ENCODE data around the gene RANBP9. TPM values are rescaled to one million over a fixed set of nuclear protein-coding genes. Genes with fewer than 3 reads are reported as not detected.

Gene RANBP9
- total RNA-seq, 1 experiment from 2014 or later = 44.5 TPM

GRCh38 chr6:13577926-13578325 lies 133.7 kb downstream of the RANBP9 start:
- no TSS peak for BruUV-seq (replicated peaks)

GRCh38 chr6:13576017-13576416 lies 135.6 kb downstream of the RANBP9 start:
- ATAC-seq (no peak), DNase-seq (ENCODE audit: low read depth, low spot score) (no peak)
- TF ChIP-seq REST (IDR thresholded peaks at IDR 0.05; ENCODE audit: insufficient read depth in 1 of 2, low read depth in 2 of 2, low read length in 1 of 2) (no peak), CTCF (IDR thresholded peaks at IDR 0.05) (no peak), TCF7L2 (IDR thresholded peaks at IDR 0.05; ENCODE audit: low read depth, low read length) (no peak), POLR2AphosphoS5 (IDR thresholded peaks at IDR 0.05; ENCODE audit: low read depth, low read length) (no peak), SIN3A (IDR thresholded peaks at IDR 0.05; ENCODE audit: borderline replicate concordance, insufficient read depth, low read depth, low read length) (no peak)
- Histone ChIP-seq H3K4me3 (ENCODE audit: low read depth in 2 of 2, low read length in 2 of 2) (no peak overlapping the region), H3K9me3 (ENCODE audit: control insufficient read depth, insufficient read depth, low read depth, low read length) (no peaks in the 10 kb centered on the region), H3K36me3 (ENCODE audit: control insufficient read depth, insufficient read depth, low read length) (no peaks in the 10 kb centered on the region), H3K4me1 (ENCODE audit: control insufficient read depth, insufficient read depth, low read length) (peaks cover 11% of the 10 kb centered on the region; the same call in 1 of the 2 replicates), H3K27me3 (ENCODE audit: control insufficient read depth, insufficient read depth, low read length) (no peaks in the 10 kb centered on the region), H3K27ac (ENCODE audit: low read length) (no peak overlapping the region)
- BruUV-seq (replicated peaks) = TSS peak; percentile 71
- POLR2A ChIA-PET = no interaction called here
- intact Hi-C loops (cut with micrococcal nuclease; ENCODE audit: unreplicated experiment) = loop anchor here (10.0 kb wide), 1 partner anchor 241 kb away; no protein-coding TSS in a partner anchor
- in situ Hi-C loops (cut with HindIII; ENCODE audit: low pct_unique_long_range_greater_than_20kb, low sequenced_read_pairs) = no loop called here
- CTCF ChIA-PET = no interaction called here

More at GRCh38 chr6:13577926-13578325, 133.7 kb downstream of the RANBP9 start:
- ChIA-PET CTCF (no interaction called here), POLR2A (no interaction called here)
- Histone ChIP-seq H3K4me1 (ENCODE audit: control insufficient read depth, insufficient read depth, low read length) (peaks cover 11% of the 10 kb centered on the region; the same call in 1 of the 2 replicates), H3K9me3 (ENCODE audit: control insufficient read depth, insufficient read depth, low read depth, low read length) (no peaks in the 10 kb centered on the region), H3K27ac (ENCODE audit: low read length) (no peak overlapping the region), H3K4me3 (ENCODE audit: low read depth in 2 of 2, low read length in 2 of 2) (no peak overlapping the region), H3K36me3 (ENCODE audit: control insufficient read depth, insufficient read depth, low read length) (no peaks in the 10 kb centered on the region; the same call in 1 of the 2 replicates), H3K27me3 (ENCODE audit: control insufficient read depth, insufficient read depth, low read length) (no peaks in the 10 kb centered on the region)
- DNase-seq (ENCODE audit: low read depth, low spot score) (no peak), ATAC-seq (no peak)
- intact Hi-C loops (cut with micrococcal nuclease; ENCODE audit: unreplicated experiment) (loop anchor here (10.0 kb wide), 1 partner anchor 243 kb away; no protein-coding TSS in a partner anchor), in situ Hi-C loops (cut with HindIII; ENCODE audit: low pct_unique_long_range_greater_than_20kb, low sequenced_read_pairs) (no loop called here)
- TF ChIP-seq POLR2AphosphoS5 (IDR thresholded peaks at IDR 0.05; ENCODE audit: low read depth, low read length) (no peak), SIN3A (IDR thresholded peaks at IDR 0.05; ENCODE audit: borderline replicate concordance, insufficient read depth, low read depth, low read length) (no peak), CTCF (IDR thresholded peaks at IDR 0.05) (no peak)

Measured in Panc1 (cell line).